ENCODE measurements around the gene ADGRB3. TPM values are rescaled to one million over a fixed set of nuclear protein-coding genes. Genes with fewer than 3 reads are reported as not detected.
"Not testable (repeated sequence)": the region's sequence is repeated elsewhere in the genome, so short reads cannot be mapped to it uniquely, and the experiment has no call there.

The ADGRB3 gene
- total RNA-seq, 1 donor from 2014 or later: 0.92 TPM

GRCh38 chr6:69116658-69117057 lies 481.6 kb downstream of the ADGRB3 start:
- H3K27me3 ChIP-seq (ENCODE audit: control insufficient read depth, insufficient read depth, low read length): no peaks in the 10 kb centered on the region
- DNase-seq (ENCODE audit: low read depth): no peak

GRCh38 chr6:69121461-69122406 lies 486.7 kb downstream of the ADGRB3 start:
- H3K4me3 ChIP-seq (ENCODE audit: low read depth, low read length); H3K27me3 ChIP-seq (ENCODE audit: control insufficient read depth, insufficient read depth, low read length); DNase-seq (ENCODE audit: low read depth); H3K36me3 ChIP-seq (ENCODE audit: control insufficient read depth, insufficient read depth, low read length): not testable (repeated sequence)

More at GRCh38 chr6:69116658-69117057, 481.6 kb downstream of the ADGRB3 start:
- TF ChIP-seq CTCF (IDR thresholded peaks at IDR 0.05; ENCODE audit: insufficient read depth, low read length, poor library complexity, severe bottlenecking): no peak
- Histone ChIP-seq H3K36me3 (ENCODE audit: control insufficient read depth, insufficient read depth, low read length) (no peaks in the 10 kb centered on the region), H3K4me3 (ENCODE audit: low read depth, low read length) (no peak overlapping the region)

GRCh38 chr6:69122407-69122773 lies 487.3 kb downstream of the ADGRB3 start:
- no peak overlapping the region for H3K4me3 ChIP-seq (ENCODE audit: low read depth, low read length)
- no peaks in the 10 kb centered on the region for H3K36me3 ChIP-seq (ENCODE audit: control insufficient read depth, insufficient read depth, low read length)
- no peak for DNase-seq (ENCODE audit: low read depth)
- TF ChIP-seq CTCF (IDR thresholded peaks at IDR 0.05; ENCODE audit: insufficient read depth, low read length, poor library complexity, severe bottlenecking): no peak
- no peaks in the 10 kb centered on the region for H3K27me3 ChIP-seq (ENCODE audit: control insufficient read depth, insufficient read depth, low read length)

GRCh38 chr6:69128411-69128810 lies 493.3 kb downstream of the ADGRB3 start:
- DNase-seq (ENCODE audit: low read depth): no peak
- TF ChIP-seq CTCF (IDR thresholded peaks at IDR 0.05; ENCODE audit: insufficient read depth, low read length, poor library complexity, severe bottlenecking): no peak
- no peaks in the 10 kb centered on the region for H3K27me3 ChIP-seq (ENCODE audit: control insufficient read depth, insufficient read depth, low read length)
- H3K4me3 ChIP-seq (ENCODE audit: low read depth, low read length): no peak overlapping the region
- no peaks in the 10 kb centered on the region for H3K36me3 ChIP-seq (ENCODE audit: control insufficient read depth, insufficient read depth, low read length)

GRCh38 chr6:69129046-69129445 lies 494.0 kb downstream of the ADGRB3 start:
- Histone ChIP-seq H3K4me3 (ENCODE audit: low read depth, low read length) (no peak overlapping the region), H3K27me3 (ENCODE audit: control insufficient read depth, insufficient read depth, low read length) (no peaks in the 10 kb centered on the region), H3K36me3 (ENCODE audit: control insufficient read depth, insufficient read depth, low read length) (no peaks in the 10 kb centered on the region)
- DNase-seq (ENCODE audit: low read depth): no peak
- TF ChIP-seq CTCF (IDR thresholded peaks at IDR 0.05; ENCODE audit: insufficient read depth, low read length, poor library complexity, severe bottlenecking): no peak

GRCh38 chr6:69135927-69136326 lies 500.8 kb downstream of the ADGRB3 start:
- no peaks in the 10 kb centered on the region for H3K27me3 ChIP-seq (ENCODE audit: control insufficient read depth, insufficient read depth, low read length)
- H3K36me3 ChIP-seq (ENCODE audit: control insufficient read depth, insufficient read depth, low read length): no peaks in the 10 kb centered on the region
- DNase-seq (ENCODE audit: low read depth): no peak
- no peak overlapping the region for H3K4me3 ChIP-seq (ENCODE audit: low read depth, low read length)
- no peak for TF ChIP-seq CTCF (IDR thresholded peaks at IDR 0.05; ENCODE audit: insufficient read depth, low read length, poor library complexity, severe bottlenecking)

Measured in kidney epithelial cell (primary cell).